ENCODE data around the gene FAM111B.

- TF ChIP-seq, protein P1, sequence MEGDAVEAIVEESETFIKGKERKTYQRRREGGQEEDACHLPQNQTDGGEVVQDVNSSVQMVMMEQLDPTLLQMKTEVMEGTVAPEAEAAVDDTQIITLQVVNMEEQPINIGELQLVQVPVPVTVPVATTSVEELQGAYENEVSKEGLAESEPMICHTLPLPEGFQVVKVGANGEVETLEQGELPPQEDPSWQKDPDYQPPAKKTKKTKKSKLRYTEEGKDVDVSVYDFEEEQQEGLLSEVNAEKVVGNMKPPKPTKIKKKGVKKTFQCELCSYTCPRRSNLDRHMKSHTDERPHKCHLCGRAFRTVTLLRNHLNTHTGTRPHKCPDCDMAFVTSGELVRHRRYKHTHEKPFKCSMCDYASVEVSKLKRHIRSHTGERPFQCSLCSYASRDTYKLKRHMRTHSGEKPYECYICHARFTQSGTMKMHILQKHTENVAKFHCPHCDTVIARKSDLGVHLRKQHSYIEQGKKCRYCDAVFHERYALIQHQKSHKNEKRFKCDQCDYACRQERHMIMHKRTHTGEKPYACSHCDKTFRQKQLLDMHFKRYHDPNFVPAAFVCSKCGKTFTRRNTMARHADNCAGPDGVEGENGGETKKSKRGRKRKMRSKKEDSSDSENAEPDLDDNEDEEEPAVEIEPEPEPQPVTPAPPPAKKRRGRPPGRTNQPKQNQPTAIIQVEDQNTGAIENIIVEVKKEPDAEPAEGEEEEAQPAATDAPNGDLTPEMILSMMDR (IDR thresholded peaks at IDR 0.05) = peak; percentile 66
- TF ChIP-seq POLR2AphosphoS5 (IDR thresholded peaks at IDR 0.05; ENCODE audit: low read depth, low read length) (no peak), SIN3A (IDR thresholded peaks at IDR 0.05; ENCODE audit: borderline replicate concordance, insufficient read depth, low read depth, low read length) (no peak), TCF7L2 (IDR thresholded peaks at IDR 0.05; ENCODE audit: low read depth, low read length) (no peak)
- TF ChIP-seq, protein P2, sequence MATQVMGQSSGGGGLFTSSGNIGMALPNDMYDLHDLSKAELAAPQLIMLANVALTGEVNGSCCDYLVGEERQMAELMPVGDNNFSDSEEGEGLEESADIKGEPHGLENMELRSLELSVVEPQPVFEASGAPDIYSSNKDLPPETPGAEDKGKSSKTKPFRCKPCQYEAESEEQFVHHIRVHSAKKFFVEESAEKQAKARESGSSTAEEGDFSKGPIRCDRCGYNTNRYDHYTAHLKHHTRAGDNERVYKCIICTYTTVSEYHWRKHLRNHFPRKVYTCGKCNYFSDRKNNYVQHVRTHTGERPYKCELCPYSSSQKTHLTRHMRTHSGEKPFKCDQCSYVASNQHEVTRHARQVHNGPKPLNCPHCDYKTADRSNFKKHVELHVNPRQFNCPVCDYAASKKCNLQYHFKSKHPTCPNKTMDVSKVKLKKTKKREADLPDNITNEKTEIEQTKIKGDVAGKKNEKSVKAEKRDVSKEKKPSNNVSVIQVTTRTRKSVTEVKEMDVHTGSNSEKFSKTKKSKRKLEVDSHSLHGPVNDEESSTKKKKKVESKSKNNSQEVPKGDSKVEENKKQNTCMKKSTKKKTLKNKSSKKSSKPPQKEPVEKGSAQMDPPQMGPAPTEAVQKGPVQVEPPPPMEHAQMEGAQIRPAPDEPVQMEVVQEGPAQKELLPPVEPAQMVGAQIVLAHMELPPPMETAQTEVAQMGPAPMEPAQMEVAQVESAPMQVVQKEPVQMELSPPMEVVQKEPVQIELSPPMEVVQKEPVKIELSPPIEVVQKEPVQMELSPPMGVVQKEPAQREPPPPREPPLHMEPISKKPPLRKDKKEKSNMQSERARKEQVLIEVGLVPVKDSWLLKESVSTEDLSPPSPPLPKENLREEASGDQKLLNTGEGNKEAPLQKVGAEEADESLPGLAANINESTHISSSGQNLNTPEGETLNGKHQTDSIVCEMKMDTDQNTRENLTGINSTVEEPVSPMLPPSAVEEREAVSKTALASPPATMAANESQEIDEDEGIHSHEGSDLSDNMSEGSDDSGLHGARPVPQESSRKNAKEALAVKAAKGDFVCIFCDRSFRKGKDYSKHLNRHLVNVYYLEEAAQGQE (IDR thresholded peaks at IDR 0.05; ENCODE audit: insufficient read depth in 1 of 2, low read depth in 2 of 2, low read length in 1 of 2) = no peak
Observed at GRCh38 chr11:59102259-59102765, 4.7 kb upstream of the FAM111B start.

Measured in Panc1 (cell line).